RWPE1 (cell line): ENCODE measurements around the gene RANBP17.

Source experiments
- CTCF ChIA-PET: fragments of 350-600 bp; sonication (Branson Sonifier 250); formaldehyde crosslinking; extraction: SDS; loops from one replicate; lab custom pipeline; 2021; lab: Yijun Ruan, JAX
- POLR2A ChIA-PET: fragments of 400-600 bp; formaldehyde crosslinking; extraction: SDS; loops from one replicate; lab custom pipeline; 2020; ENCODE audit warnings: antibody characterized with exemption; ENCODE audit not compliant: low non-redundant PET; lab: Yijun Ruan, JAX
- DNase-seq: peaks from one replicate; pipeline ENCODE4 v3.0.0; 2012; ENCODE audit warnings: low spot score
- H3K27ac ChIP-seq: fragments of 450-650 bp; 2 replicates; pipeline ENCODE4 v1.5.1; 2017
- CTCF ChIP-seq: fragments of 450-650 bp; conservative IDR thresholded peaks from 2 replicates; pipeline ENCODE4 v1.5.1; 2017; ENCODE audit warnings: low read depth, mild to moderate bottlenecking

RANBP17 gene

DNA sequence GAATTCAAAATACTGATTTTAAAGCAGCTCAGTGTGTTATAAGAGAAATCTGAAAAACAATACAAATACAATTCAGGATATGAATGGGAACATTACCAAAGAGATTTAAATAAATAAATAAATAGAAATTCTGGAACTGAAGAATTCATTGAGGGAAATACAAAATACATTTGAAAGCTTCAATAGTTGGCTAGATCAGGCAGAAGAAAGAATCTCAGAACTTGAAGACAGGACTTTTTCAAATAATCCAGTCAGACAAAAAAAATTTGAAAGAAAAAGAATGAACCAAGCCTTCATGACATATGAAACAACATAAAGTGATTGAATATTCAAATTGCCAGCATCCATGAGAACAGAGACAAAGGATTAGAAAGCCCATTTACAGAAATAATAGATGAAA lies 387.6 kb downstream of the RANBP17 start:
- no peak for TF ChIP-seq CTCF
- CTCF ChIA-PET: no interaction called here
- DNase-seq: no peak
- no peak overlapping the region for H3K27ac ChIP-seq
- POLR2A ChIA-PET: no interaction called here

DNA sequence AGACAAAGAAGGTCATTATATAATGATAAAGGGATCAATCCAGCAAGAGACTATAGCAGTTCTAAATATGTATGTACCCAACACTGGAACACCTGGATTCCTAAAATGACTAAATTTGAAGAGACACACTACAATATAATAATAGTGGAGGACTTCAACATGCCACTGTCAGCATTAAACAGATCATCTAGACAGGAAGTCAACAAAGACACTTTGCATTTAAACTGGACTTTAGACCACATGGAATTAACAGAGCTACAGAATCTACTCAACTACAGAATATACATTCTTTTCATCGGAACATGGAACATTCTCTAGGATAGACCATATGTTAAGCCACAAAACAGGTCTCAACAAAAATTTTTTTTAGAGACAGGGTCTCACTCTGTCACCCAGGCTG lies 388.9 kb downstream of the RANBP17 start:
- ChIA-PET POLR2A (no interaction called here), CTCF (no interaction called here)
- TF ChIP-seq CTCF: no peak
- DNase-seq: no peak
- no peak overlapping the region for H3K27ac ChIP-seq

GRCh38 chr5:171251519-171251918 lies 389.7 kb downstream of the RANBP17 start:
- ChIA-PET POLR2A (no interaction called here), CTCF (no interaction called here)
- TF ChIP-seq CTCF: no peak
- no peak for DNase-seq
- no peak overlapping the region for H3K27ac ChIP-seq

DNA sequence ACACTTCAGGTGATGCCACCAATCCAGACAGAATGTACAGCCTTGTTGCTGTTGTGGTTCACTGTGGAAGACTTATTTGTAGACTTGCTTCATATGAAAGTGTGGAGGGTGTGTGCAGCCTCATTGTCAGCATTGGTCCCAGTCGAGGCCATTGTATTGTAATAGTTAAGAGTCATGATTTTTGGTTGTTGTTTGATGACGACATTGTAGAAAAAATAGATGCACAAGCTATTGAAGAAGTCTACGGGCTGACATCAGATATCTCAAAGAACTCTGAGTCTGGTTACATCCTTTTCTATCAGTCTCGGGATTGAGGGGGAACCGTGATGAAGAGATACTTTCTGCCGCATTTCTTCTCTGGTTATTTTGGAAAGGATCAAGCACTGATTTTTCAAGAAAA lies 390.9 kb downstream of the RANBP17 start:
- CTCF ChIA-PET: no interaction called here
- no peak for TF ChIP-seq CTCF
- DNase-seq: no peak
- POLR2A ChIA-PET: no interaction called here
- H3K27ac ChIP-seq: no peak overlapping the region

GRCh38 chr5:171258737-171259415 lies 397.1 kb downstream of the RANBP17 start:
- ChIA-PET CTCF (no interaction called here), POLR2A (no interaction called here)
- no peak for DNase-seq
- TF ChIP-seq CTCF: no peak
- H3K27ac ChIP-seq: no peak overlapping the region

GRCh38 chr5:171261361-171261760 lies 399.5 kb downstream of the RANBP17 start:
- no peak overlapping the region for H3K27ac ChIP-seq
- TF ChIP-seq CTCF: no peak
- POLR2A ChIA-PET: no interaction called here
- CTCF ChIA-PET: interaction anchor here (0.7 kb wide), 3 partner anchors 21 to 1373 kb away, joined by 3 to 4 read pairs (median 3); no protein-coding TSS in a partner anchor
- DNase-seq: no peak
